ENCODE measurements around the gene MMP14. TPM values are rescaled to one million over a fixed set of nuclear protein-coding genes. Genes with fewer than 3 reads are reported as not detected.

MMP14 gene
- total RNA-seq, 1 experiment from 2014 or later = 10.5 TPM

DNA sequence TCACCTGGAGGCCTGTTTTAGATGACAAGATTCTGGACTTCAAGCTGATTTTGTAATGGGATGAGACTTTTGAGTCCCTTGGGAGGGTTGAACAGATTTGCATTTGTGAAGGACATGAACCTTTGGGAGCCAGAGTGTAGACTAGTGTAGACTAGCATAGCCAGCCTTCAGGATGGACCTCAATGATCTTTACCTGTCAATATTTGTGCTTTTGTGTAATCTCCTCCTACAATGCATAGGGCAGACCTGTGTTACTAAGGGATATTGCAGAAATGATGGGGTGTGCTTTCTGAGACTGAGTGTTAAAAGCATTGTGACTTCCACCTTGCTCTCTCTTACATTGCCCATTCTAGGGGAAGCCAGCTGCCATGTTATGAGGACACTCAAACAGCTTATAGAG lies 25.3 kb downstream of the MMP14 start:
- H3K36me3 Mint-ChIP-seq (ENCODE audit: insufficient read depth, unreplicated experiment) = no peaks in the 10 kb centered on the region
- no peaks in the 10 kb centered on the region for H3K9me3 Mint-ChIP-seq (ENCODE audit: low read depth, unreplicated experiment)
- DNase-seq = no peak
- TF ChIP-seq, protein P1, sequence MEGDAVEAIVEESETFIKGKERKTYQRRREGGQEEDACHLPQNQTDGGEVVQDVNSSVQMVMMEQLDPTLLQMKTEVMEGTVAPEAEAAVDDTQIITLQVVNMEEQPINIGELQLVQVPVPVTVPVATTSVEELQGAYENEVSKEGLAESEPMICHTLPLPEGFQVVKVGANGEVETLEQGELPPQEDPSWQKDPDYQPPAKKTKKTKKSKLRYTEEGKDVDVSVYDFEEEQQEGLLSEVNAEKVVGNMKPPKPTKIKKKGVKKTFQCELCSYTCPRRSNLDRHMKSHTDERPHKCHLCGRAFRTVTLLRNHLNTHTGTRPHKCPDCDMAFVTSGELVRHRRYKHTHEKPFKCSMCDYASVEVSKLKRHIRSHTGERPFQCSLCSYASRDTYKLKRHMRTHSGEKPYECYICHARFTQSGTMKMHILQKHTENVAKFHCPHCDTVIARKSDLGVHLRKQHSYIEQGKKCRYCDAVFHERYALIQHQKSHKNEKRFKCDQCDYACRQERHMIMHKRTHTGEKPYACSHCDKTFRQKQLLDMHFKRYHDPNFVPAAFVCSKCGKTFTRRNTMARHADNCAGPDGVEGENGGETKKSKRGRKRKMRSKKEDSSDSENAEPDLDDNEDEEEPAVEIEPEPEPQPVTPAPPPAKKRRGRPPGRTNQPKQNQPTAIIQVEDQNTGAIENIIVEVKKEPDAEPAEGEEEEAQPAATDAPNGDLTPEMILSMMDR (IDR thresholded peaks at IDR 0.05; ENCODE audit: unreplicated experiment) = no peak
- CTCF ChIA-PET = no interaction called here
- H3K27me3 Mint-ChIP-seq (ENCODE audit: unreplicated experiment) = no peaks in the 10 kb centered on the region
- intact Hi-C loops (cut with micrococcal nuclease; ENCODE audit: unreplicated experiment) = no loop called here
- no peak overlapping the region for H3K27ac Mint-ChIP-seq (ENCODE audit: unreplicated experiment)
- H3K4me1 Mint-ChIP-seq (ENCODE audit: low read depth, unreplicated experiment) = peaks cover 5% of the 10 kb centered on the region
- H3K4me3 Mint-ChIP-seq (ENCODE audit: low read depth, unreplicated experiment) = no peak overlapping the region
- BruUV-seq (replicated peaks) = no TSS peak

DNA sequence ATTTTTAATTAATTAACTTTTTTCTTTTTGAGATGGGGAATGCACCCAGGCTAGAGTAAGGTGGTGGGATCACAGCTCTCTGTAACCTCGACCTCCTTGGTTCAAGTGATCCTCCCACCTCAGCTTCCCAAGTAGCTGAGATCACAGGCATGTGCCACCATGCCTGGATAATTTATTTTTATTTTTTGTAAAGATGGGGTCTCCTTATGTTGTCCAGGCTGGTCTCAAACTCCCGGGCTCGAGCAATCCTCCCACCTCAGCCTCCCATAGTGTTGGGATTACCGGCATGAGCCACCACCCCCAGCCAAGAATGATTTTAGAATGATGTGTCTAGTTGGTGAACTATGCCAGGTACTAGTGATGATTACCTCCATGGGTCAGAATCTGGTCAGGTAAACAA lies 28.6 kb downstream of the MMP14 start:
- no peak for DNase-seq
- TF ChIP-seq, protein P1 (IDR thresholded peaks at IDR 0.05; ENCODE audit: unreplicated experiment) = no peak
- no peaks in the 10 kb centered on the region for H3K9me3 Mint-ChIP-seq (ENCODE audit: low read depth, unreplicated experiment)
- no peaks in the 10 kb centered on the region for H3K27me3 Mint-ChIP-seq (ENCODE audit: unreplicated experiment)
- intact Hi-C loops (cut with micrococcal nuclease; ENCODE audit: unreplicated experiment) = no loop called here
- CTCF ChIA-PET = no interaction called here
- H3K27ac Mint-ChIP-seq (ENCODE audit: unreplicated experiment) = no peak overlapping the region
- no TSS peak for BruUV-seq (replicated peaks)
- H3K4me1 Mint-ChIP-seq (ENCODE audit: low read depth, unreplicated experiment) = peaks cover 11% of the 10 kb centered on the region
- no peak overlapping the region for H3K4me3 Mint-ChIP-seq (ENCODE audit: low read depth, unreplicated experiment)
- H3K36me3 Mint-ChIP-seq (ENCODE audit: insufficient read depth, unreplicated experiment) = no peaks in the 10 kb centered on the region

DNA sequence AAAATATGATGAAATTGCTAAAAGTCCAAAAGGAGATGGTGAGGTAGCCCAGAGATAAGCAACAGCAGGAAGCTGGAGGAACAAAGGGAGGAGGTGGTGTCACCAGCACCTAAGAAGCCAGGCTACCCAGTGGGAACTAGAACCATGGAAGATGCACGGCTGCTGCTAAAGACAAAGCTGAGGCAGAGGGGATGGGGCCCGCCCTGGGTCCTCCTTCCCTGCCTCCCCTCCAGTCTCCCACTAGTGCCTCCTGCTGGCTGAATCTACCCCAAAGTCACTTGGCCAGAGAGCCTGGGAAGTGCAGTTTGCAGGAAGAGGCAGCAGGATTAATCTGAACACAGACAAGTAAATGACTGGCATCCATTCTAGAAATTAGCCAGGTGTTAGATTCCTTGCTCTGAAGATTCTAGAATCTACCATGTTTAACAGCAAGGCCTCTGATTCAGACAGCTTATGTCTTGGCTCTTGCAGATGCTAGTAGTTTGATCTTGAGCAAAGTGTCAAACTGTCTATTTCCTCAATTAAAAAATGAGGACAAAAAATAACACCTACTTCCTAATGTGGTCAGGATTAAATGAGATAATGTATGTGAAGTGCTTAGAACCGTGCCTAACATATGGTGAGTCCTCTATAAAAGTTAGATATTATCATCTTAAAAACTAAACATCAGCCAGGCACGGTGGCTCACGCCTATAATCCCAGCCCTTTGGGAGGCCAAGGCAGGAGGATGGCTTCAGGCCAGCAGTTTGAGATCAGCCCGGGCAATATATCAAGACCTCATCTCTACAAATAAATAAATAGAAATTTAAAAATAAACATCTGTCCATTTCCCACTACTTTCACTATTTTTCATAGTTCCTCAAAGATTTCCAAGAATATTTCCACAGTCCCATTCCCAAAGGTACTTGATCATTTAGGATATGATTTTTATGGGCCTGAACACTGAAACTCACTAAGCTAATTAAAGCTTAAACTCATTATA lies 29.3 kb downstream of the MMP14 start:
- no TSS peak for BruUV-seq (replicated peaks)
- DNase-seq = no peak
- intact Hi-C loops (cut with micrococcal nuclease; ENCODE audit: unreplicated experiment) = no loop called here
- H3K27ac Mint-ChIP-seq (ENCODE audit: unreplicated experiment) = no peak overlapping the region
- peaks cover 11% of the 10 kb centered on the region for H3K4me1 Mint-ChIP-seq (ENCODE audit: low read depth, unreplicated experiment)
- no peaks in the 10 kb centered on the region for H3K9me3 Mint-ChIP-seq (ENCODE audit: low read depth, unreplicated experiment)
- H3K36me3 Mint-ChIP-seq (ENCODE audit: insufficient read depth, unreplicated experiment) = peaks cover under 1% of the 10 kb centered on the region
- H3K4me3 Mint-ChIP-seq (ENCODE audit: low read depth, unreplicated experiment) = no peak overlapping the region
- CTCF ChIA-PET = interaction anchor here (0.5 to 0.6 kb wide), 2 partner anchors 70 to 463 kb away, joined by 3 to 5 read pairs; no protein-coding TSS in a partner anchor
- TF ChIP-seq, protein P1 (IDR thresholded peaks at IDR 0.05; ENCODE audit: unreplicated experiment) = no peak
- H3K27me3 Mint-ChIP-seq (ENCODE audit: unreplicated experiment) = no peaks in the 10 kb centered on the region

DNA sequence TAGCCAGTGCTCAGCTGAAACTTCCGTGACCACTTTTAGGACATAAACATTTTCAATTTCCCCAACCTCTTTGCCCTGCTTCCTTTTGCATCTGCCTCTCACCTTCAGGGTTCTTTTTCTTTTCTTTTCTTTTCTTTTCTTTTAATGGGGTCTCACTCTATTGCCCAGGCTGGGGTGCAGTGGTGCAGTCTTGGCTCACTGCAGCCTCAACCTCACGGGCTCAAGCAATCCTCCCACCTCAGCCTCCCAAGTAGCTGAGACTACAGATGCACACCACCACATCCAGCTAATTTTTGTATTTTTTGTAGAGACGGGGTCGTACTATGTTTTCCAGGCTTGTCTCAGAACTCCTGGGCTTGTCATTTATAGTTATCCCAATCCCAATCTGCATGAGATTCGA lies 30.5 kb downstream of the MMP14 start:
- no TSS peak for BruUV-seq (replicated peaks)
- peak overlapping the region; percentile 12 for H3K27ac Mint-ChIP-seq (ENCODE audit: unreplicated experiment)
- CTCF ChIA-PET = no interaction called here
- H3K4me3 Mint-ChIP-seq (ENCODE audit: low read depth, unreplicated experiment) = no peak overlapping the region
- no peaks in the 10 kb centered on the region for H3K27me3 Mint-ChIP-seq (ENCODE audit: unreplicated experiment)
- no peak for DNase-seq
- peaks cover 12% of the 10 kb centered on the region for H3K36me3 Mint-ChIP-seq (ENCODE audit: insufficient read depth, unreplicated experiment)
- intact Hi-C loops (cut with micrococcal nuclease; ENCODE audit: unreplicated experiment) = no loop called here
- no peaks in the 10 kb centered on the region for H3K9me3 Mint-ChIP-seq (ENCODE audit: low read depth, unreplicated experiment)
- TF ChIP-seq, protein P1 (IDR thresholded peaks at IDR 0.05; ENCODE audit: unreplicated experiment) = no peak
- peaks cover 11% of the 10 kb centered on the region for H3K4me1 Mint-ChIP-seq (ENCODE audit: low read depth, unreplicated experiment)
